ENCODE measurements around the gene MFAP4.

Gene MFAP4

GRCh38 chr17:19347323-19348080 lies 39.5 kb downstream of the MFAP4 start:
- no peak for DNase-seq (ENCODE audit: low spot score)

- DNase-seq (ENCODE audit: low spot score) = no peak
Measured at GRCh38 chr17:19346351-19347255, 40.4 kb downstream of the MFAP4 start.

- no peak for DNase-seq (ENCODE audit: low spot score)
Measured at GRCh38 chr17:19345486-19346350, 41.3 kb downstream of the MFAP4 start.

GRCh38 chr17:19345067-19345460 lies 41.9 kb downstream of the MFAP4 start:
- DNase-seq (ENCODE audit: low spot score) = no peak

- no peak for DNase-seq (ENCODE audit: low spot score)
Measured at GRCh38 chr17:19344311-19345066, 42.5 kb downstream of the MFAP4 start.

GRCh38 chr17:19343671-19344151 lies 43.3 kb downstream of the MFAP4 start:
- no peak for DNase-seq (ENCODE audit: low spot score)

GRCh38 chr17:19343256-19343630 lies 43.7 kb downstream of the MFAP4 start:
- DNase-seq (ENCODE audit: low spot score) = no peak

- no peak for DNase-seq (ENCODE audit: low spot score)
Measured at GRCh38 chr17:19342611-19343255, 44.3 kb downstream of the MFAP4 start.

- no peak for DNase-seq (ENCODE audit: low spot score)
Measured at GRCh38 chr17:19341641-19342610, 45.1 kb downstream of the MFAP4 start.

GRCh38 chr17:19341211-19341631 lies 45.8 kb downstream of the MFAP4 start:
- DNase-seq (ENCODE audit: low spot score) = no peak

GRCh38 chr17:19339341-19339815 lies 47.6 kb downstream of the MFAP4 start:
- no peak for DNase-seq (ENCODE audit: low spot score)

GRCh38 chr17:19338031-19338990 lies 48.7 kb downstream of the MFAP4 start:
- peak; percentile 86 for DNase-seq (ENCODE audit: low spot score)

GRCh38 chr17:19337712-19338023 lies 49.3 kb downstream of the MFAP4 start:
- DNase-seq (ENCODE audit: low spot score) = no peak

- peak; percentile 65 for DNase-seq (ENCODE audit: low spot score)
Measured at GRCh38 chr17:19336938-19337711, 49.9 kb downstream of the MFAP4 start.

GRCh38 chr17:19335951-19336631 lies 50.9 kb downstream of the MFAP4 start:
- no peak for DNase-seq (ENCODE audit: low spot score)

GRCh38 chr17:19334331-19334730 lies 52.7 kb downstream of the MFAP4 start:
- no peak for DNase-seq (ENCODE audit: low spot score)

GRCh38 chr17:19333736-19334290 lies 53.2 kb downstream of the MFAP4 start:
- DNase-seq (ENCODE audit: low spot score) = no peak
